Liver (tissue), 9 donors: ENCODE results near the gene RPS6KA1. TPM values are rescaled to one million over a fixed set of nuclear protein-coding genes. Genes with fewer than 3 reads are reported as not detected.

Experiments used
- DNase-seq: peaks from one replicate; pipeline ENCODE4 v3.0.0-alpha.2; 2017; ENCODE audit warnings: low spot score
- H3K27ac ChIP-seq, 2 donors: one replicate each; pipeline ENCODE4 v1.7.0; 2013; ENCODE audit warnings: inconsistent platforms in 2 of 2, low read length in 2 of 2, control low read depth in 1 of 2, low read depth in 1 of 2, mild to moderate bottlenecking in 1 of 2
- H3K27me3 ChIP-seq, 4 donors: one replicate each; pipeline versions ENCODE4 v1.6.1 to v1.7.0; 2013; ENCODE audit warnings: low read length in 3 of 4, inconsistent platforms in 1 of 4, mild to moderate bottlenecking in 1 of 4, moderate library complexity in 1 of 4; ENCODE audit not compliant: control insufficient read depth in 4 of 4, insufficient read depth in 4 of 4
- H3K36me3 ChIP-seq, 4 donors: one replicate each; pipeline versions ENCODE4 v1.6.1 to v1.7.0; 2013; ENCODE audit warnings: low read length in 3 of 4, mild to moderate bottlenecking in 3 of 4, low read depth in 1 of 4, moderate library complexity in 1 of 4; ENCODE audit not compliant: control insufficient read depth in 4 of 4, insufficient read depth in 3 of 4
- H3K4me1 ChIP-seq, 4 donors: one replicate each; pipeline versions ENCODE4 v1.6.1 to v1.7.0; 2013; ENCODE audit warnings: low read length in 3 of 4, mild to moderate bottlenecking in 3 of 4, moderate library complexity in 1 of 4; ENCODE audit not compliant: control insufficient read depth in 4 of 4, insufficient read depth in 4 of 4
- H3K4me3 ChIP-seq, 3 donors: one replicate each; pipeline versions ENCODE4 v1.6.1 to v1.7.0; 2013; ENCODE audit warnings: low read length in 3 of 3, control low read depth in 1 of 3, low read depth in 1 of 3, mild to moderate bottlenecking in 1 of 3
- H3K9ac ChIP-seq, 2 donors: one replicate each; pipeline ENCODE4 v1.7.0; 2013; ENCODE audit warnings: low read length in 2 of 2, mild to moderate bottlenecking in 2 of 2, moderate library complexity in 2 of 2, control low read depth in 1 of 2, low read depth in 1 of 2
- H3K9me3 ChIP-seq, 4 donors: one replicate each; pipeline versions ENCODE4 v1.6.1 to v1.7.0; 2013; ENCODE audit warnings: low read length in 3 of 4; ENCODE audit not compliant: control insufficient read depth in 4 of 4
- EGR1 ChIP-seq, 2 donors: IDR thresholded peaks; 2 replicates each; pipeline ENCODE4 v1.6.1; 2016 to 2018; ENCODE audit warnings: antibody characterized with exemption in 2 of 2, low read depth in 2 of 2
- FOXA2 ChIP-seq: IDR thresholded peaks from 2 replicates; pipeline ENCODE4 v1.6.1; 2016; ENCODE audit warnings: antibody characterized with exemption
- GABPA ChIP-seq, 2 donors: IDR thresholded peaks in 1 of 2; conservative IDR thresholded peaks in 1 of 2; 2 replicates each; pipeline ENCODE4 v1.6.1; 2016; ENCODE audit warnings: antibody characterized with exemption in 2 of 2, mild to moderate bottlenecking in 1 of 2, moderate library complexity in 1 of 2
- HNF4A ChIP-seq, 2 donors: conservative IDR thresholded peaks; 2 replicates each; pipeline ENCODE4 v1.6.1; 2016; ENCODE audit warnings: antibody characterized with exemption in 2 of 2, mild to moderate bottlenecking in 2 of 2
- HNF4G ChIP-seq: IDR thresholded peaks from 2 replicates; pipeline ENCODE4 v1.6.1; 2016; ENCODE audit warnings: antibody characterized with exemption
- JUND ChIP-seq, 2 donors: IDR thresholded peaks; 2 replicates each; pipeline ENCODE4 v1.6.1; 2016; ENCODE audit warnings: antibody characterized with exemption in 2 of 2
- NR2F2 ChIP-seq: IDR thresholded peaks from 2 replicates; pipeline ENCODE4 v1.6.1; 2016; ENCODE audit warnings: antibody characterized with exemption
- RAD21 ChIP-seq, 2 donors: IDR thresholded peaks; 2 replicates each; pipeline ENCODE4 v1.6.1; 2016; ENCODE audit warnings: antibody characterized with exemption in 2 of 2, mild to moderate bottlenecking in 2 of 2
- RXRA ChIP-seq, 2 donors: IDR thresholded peaks; 2 replicates each; pipeline ENCODE4 v1.6.1; 2017 to 2018; ENCODE audit warnings: antibody characterized with exemption in 2 of 2, mild to moderate bottlenecking in 1 of 2
- SP1 ChIP-seq: IDR thresholded peaks from 2 replicates; pipeline ENCODE4 v1.6.1; 2018; ENCODE audit warnings: antibody characterized with exemption, mild to moderate bottlenecking
- TAF1 ChIP-seq: conservative IDR thresholded peaks from 2 replicates; pipeline ENCODE4 v1.6.1; 2016; ENCODE audit warnings: antibody characterized with exemption, mild to moderate bottlenecking
- WGBS: extraction: QIAGEN DNeasy Blood & Tissue Kit; methylation state at CpG from one replicate; pipeline ENCODE4 v1.1.7; 2013; 5-methylcytosine and 5-hydroxymethylcytosine counted together
- polyA plus RNA-seq, 2 donors: library from polyadenylated mRNA; stranded (reverse) in 1 of 2; unstranded in 1 of 2; fragments of 200-250 nt in 1 of 2; fragments of >200 nt in 1 of 2; fragmentation: Nextera tagmentation in 1 of 2; extraction: Ambion mirVana in 1 of 2; gene quantifications; one replicate each; pipeline versions ENCODE4 v1.2.1 to v1.2.3, GENCODE V29; 2013 to 2015
- total RNA-seq, 2 donors: library from RNA; depleted of rRNA; stranded (reverse); fragments of >200 nt; gene quantifications; one replicate each; pipeline ENCODE4 v1.2.3, GENCODE V29; 2014
- TF ChIP-seq, protein P1 (sequence below): IDR thresholded peaks from 2 replicates; pipeline ENCODE4 v1.6.1; 2016; ENCODE audit warnings: antibody characterized with exemption
- TF ChIP-seq, protein P2 (sequence below): IDR thresholded peaks from 2 replicates; pipeline ENCODE4 v1.6.1; 2016; ENCODE audit warnings: antibody characterized with exemption
- TF ChIP-seq, protein P3 (sequence below): IDR thresholded peaks from 2 replicates; pipeline ENCODE4 v1.6.1; 2016; ENCODE audit warnings: antibody characterized with exemption
- TF ChIP-seq, protein P4 (sequence below): fragments of 150-350 bp; IDR thresholded peaks from 2 replicates; pipeline ENCODE4 v1.5.1; 2017; ENCODE audit warnings: improper control_type of control experiment, low read depth, low read length; ENCODE audit not compliant: missing input control
- TF ChIP-seq, protein P5 (sequence below): IDR thresholded peaks from 2 replicates; pipeline ENCODE4 v1.6.1; 2016; ENCODE audit warnings: antibody characterized with exemption, mild to moderate bottlenecking
- donor health status: healthy.
- donor health status: healthy.
- donor health status: healthy.
- donor health status: healthy.
- donor health status: healthy.

Gene RPS6KA1
- total and polyA plus RNA-seq, 4 donors: 4.0 to 26.8 (median 7.4) TPM

DNA sequence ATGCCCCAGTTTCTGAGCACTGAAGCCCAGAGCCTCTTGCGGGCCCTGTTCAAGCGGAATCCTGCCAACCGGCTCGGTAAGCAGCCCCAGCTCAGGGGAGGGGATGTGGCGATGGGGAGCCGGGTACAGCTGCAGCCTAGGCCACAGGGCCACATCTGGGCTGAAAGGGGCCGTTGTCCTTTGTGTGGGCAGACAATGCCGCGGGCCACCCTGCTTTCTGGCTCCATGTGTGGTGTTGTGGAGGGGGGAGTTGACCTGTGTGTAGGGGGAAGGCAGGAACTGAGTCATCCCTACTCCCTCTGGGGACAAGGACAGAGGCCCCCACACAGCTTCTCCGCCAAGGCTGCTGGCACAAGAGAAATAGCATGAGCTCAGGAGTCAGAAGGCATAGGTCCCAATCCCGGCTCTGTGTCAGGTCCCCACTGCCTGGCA, 26.0 kb downstream of the RPS6KA1 start:
- H3K9me3 ChIP-seq: no peaks in the 10 kb centered on the region
- H3K4me1 ChIP-seq: no peaks in the 10 kb centered on the region
- no peak for TF ChIP-seq RAD21 (IDR thresholded peaks at IDR 0.05)
- TF ChIP-seq, protein P1, sequence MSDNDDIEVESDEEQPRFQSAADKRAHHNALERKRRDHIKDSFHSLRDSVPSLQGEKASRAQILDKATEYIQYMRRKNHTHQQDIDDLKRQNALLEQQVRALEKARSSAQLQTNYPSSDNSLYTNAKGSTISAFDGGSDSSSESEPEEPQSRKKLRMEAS: no peak
- TF ChIP-seq, protein P2, sequence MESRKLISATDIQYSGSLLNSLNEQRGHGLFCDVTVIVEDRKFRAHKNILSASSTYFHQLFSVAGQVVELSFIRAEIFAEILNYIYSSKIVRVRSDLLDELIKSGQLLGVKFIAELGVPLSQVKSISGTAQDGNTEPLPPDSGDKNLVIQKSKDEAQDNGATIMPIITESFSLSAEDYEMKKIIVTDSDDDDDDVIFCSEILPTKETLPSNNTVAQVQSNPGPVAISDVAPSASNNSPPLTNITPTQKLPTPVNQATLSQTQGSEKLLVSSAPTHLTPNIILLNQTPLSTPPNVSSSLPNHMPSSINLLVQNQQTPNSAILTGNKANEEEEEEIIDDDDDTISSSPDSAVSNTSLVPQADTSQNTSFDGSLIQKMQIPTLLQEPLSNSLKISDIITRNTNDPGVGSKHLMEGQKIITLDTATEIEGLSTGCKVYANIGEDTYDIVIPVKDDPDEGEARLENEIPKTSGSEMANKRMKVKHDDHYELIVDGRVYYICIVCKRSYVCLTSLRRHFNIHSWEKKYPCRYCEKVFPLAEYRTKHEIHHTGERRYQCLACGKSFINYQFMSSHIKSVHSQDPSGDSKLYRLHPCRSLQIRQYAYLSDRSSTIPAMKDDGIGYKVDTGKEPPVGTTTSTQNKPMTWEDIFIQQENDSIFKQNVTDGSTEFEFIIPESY: no peak
- no peak overlapping the region for H3K27ac ChIP-seq
- H3K4me3 ChIP-seq: no peak overlapping the region
- H3K9ac ChIP-seq: no peak overlapping the region
- WGBS: 91% methylated on average over 11 of the region's 11 CpGs
- no peak for DNase-seq
- peaks cover 2 to 9% (median 3%) of the 10 kb centered on the region in 4 donors for H3K36me3 ChIP-seq
- H3K27me3 ChIP-seq: no peaks in the 10 kb centered on the region

DNA sequence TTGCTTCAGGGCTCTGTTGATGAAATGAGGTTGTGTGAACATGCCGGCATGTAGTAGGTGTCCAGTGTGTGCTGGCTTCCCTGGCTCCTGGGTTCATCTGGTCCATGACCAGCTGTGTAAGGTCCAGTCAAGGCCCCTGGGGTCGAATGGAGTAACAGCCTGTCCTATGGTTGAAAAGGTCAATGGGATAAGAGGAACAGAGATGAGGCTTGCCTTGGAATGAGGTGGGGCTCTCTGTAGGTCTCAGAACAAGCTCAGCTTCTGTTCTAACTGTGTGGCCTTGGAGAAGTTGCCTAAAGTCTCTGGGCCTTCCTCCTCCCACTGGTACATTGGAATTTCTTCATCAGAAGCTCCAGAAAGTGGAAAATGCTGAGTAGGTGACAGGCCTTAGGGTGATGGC, 26.6 kb downstream of the RPS6KA1 start:
- no peaks in the 10 kb centered on the region for H3K27me3 ChIP-seq
- TF ChIP-seq, protein P2: no peak
- TF ChIP-seq, protein P3, sequence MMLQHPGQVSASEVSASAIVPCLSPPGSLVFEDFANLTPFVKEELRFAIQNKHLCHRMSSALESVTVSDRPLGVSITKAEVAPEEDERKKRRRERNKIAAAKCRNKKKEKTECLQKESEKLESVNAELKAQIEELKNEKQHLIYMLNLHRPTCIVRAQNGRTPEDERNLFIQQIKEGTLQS: no peak
- TF ChIP-seq SP1 (no peak), HNF4A (conservative IDR thresholded peaks at IDR 0.05) (no peak), GABPA (IDR thresholded peaks at IDR 0.05 in 1 of 2, conservative IDR thresholded peaks at IDR 0.05 in 1 of 2) (no peak), EGR1 (IDR thresholded peaks at IDR 0.05; ENCODE audit: low read depth in 2 of 2) (no peak), JUND (IDR thresholded peaks at IDR 0.05) (no peak), TAF1 (no peak), NR2F2 (no peak), HNF4G (no peak), FOXA2 (no peak), RXRA (IDR thresholded peaks at IDR 0.05) (no peak)
- TF ChIP-seq, protein P4, sequence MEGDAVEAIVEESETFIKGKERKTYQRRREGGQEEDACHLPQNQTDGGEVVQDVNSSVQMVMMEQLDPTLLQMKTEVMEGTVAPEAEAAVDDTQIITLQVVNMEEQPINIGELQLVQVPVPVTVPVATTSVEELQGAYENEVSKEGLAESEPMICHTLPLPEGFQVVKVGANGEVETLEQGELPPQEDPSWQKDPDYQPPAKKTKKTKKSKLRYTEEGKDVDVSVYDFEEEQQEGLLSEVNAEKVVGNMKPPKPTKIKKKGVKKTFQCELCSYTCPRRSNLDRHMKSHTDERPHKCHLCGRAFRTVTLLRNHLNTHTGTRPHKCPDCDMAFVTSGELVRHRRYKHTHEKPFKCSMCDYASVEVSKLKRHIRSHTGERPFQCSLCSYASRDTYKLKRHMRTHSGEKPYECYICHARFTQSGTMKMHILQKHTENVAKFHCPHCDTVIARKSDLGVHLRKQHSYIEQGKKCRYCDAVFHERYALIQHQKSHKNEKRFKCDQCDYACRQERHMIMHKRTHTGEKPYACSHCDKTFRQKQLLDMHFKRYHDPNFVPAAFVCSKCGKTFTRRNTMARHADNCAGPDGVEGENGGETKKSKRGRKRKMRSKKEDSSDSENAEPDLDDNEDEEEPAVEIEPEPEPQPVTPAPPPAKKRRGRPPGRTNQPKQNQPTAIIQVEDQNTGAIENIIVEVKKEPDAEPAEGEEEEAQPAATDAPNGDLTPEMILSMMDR: no peak
- TF ChIP-seq, protein P1: no peak
- TF ChIP-seq, protein P5, sequence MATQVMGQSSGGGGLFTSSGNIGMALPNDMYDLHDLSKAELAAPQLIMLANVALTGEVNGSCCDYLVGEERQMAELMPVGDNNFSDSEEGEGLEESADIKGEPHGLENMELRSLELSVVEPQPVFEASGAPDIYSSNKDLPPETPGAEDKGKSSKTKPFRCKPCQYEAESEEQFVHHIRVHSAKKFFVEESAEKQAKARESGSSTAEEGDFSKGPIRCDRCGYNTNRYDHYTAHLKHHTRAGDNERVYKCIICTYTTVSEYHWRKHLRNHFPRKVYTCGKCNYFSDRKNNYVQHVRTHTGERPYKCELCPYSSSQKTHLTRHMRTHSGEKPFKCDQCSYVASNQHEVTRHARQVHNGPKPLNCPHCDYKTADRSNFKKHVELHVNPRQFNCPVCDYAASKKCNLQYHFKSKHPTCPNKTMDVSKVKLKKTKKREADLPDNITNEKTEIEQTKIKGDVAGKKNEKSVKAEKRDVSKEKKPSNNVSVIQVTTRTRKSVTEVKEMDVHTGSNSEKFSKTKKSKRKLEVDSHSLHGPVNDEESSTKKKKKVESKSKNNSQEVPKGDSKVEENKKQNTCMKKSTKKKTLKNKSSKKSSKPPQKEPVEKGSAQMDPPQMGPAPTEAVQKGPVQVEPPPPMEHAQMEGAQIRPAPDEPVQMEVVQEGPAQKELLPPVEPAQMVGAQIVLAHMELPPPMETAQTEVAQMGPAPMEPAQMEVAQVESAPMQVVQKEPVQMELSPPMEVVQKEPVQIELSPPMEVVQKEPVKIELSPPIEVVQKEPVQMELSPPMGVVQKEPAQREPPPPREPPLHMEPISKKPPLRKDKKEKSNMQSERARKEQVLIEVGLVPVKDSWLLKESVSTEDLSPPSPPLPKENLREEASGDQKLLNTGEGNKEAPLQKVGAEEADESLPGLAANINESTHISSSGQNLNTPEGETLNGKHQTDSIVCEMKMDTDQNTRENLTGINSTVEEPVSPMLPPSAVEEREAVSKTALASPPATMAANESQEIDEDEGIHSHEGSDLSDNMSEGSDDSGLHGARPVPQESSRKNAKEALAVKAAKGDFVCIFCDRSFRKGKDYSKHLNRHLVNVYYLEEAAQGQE: no peak
- peaks cover 2 to 12% (median 3%) of the 10 kb centered on the region in 4 donors for H3K36me3 ChIP-seq
- H3K27ac ChIP-seq: no peak overlapping the region
- no peak for DNase-seq
- no peak overlapping the region for H3K4me3 ChIP-seq
- no peak overlapping the region for H3K9ac ChIP-seq
- no peaks in the 10 kb centered on the region for H3K9me3 ChIP-seq
- H3K4me1 ChIP-seq: no peaks in the 10 kb centered on the region
- 85% methylated on average over 2 of the region's 2 CpGs for WGBS
